Stimulated activated CD4-positive, alpha-beta T cell treated with anti-CD3 and anti-CD28 coated beads, Interleukin-1b, Interleukin-23, amount 100 ng/mL, for 4 hours (primary cell): ENCODE results near the gene EHBP1.

ENCODE experiments used
- DNase-seq, 2 donors: peaks; one replicate each; pipeline ENCODE4 v3.0.0-alpha.2; 2020; ENCODE audit warnings: low read depth in 2 of 2

EHBP1 gene

DNA sequence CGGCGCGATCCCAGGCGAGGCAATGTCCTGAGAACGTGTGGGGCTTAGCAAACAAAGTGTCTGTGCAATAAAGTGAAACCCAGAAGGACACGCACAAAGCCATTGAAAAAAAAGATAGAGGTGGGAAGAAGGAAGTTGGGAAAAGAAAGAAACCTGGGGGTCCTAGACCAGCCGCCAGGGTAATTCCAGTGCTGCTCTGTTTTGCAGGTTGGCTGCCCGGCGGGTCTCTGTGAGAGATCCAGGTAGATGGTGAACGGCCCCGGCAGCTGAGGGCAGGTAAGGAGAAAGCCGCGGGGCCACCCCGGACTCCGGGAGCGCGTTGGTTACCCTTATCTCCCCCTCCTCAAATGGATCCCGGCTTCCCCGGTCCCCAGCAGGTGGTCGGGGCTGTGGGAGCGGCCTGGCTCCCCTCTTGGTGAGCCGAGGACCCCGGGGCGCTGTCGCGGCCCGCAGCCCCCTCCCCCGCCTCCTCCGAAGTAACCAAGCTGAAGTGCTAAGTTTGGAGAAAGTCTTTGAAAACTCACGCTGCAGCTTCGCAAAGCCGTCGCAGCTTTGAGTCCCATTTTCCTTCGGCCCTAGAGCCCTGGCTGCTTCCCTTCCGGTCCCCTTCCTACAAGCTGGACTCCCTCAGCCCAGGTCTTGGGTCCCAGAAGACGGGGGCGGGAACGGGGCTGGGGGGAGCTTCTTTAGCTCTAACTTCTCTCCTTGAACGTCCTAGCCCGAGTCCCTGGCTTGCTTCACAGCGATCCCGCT lies 345.7 kb downstream of the EHBP1 start:
- DNase-seq = no peak

DNA sequence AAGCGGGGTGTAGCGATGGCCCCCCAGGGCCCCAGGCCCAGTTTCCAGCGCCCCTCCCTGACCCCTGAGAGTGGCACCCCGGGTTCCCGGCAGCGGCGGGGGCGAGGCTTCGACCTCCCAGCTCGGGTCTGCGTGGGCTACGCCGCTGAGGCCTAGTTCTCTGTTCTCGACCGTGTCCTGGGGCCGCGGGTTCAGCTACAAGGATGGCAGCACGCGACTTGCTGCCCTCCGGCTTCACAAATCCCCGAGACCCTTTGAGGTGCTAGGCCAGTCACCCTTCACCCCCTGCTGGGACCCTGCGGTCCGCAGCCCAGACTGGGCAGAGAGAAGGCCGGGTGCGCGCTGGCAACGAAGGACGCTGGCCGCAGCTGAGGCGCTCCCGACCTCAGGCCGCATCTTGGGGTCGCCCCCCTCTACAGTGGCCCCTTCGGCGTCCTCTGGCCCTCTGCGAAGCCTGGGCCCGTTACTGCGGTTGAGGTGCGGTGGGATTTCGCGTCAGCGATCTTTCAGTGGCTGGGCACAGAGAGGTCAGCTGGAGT lies 346.4 kb downstream of the EHBP1 start:
- no peak for DNase-seq

DNA sequence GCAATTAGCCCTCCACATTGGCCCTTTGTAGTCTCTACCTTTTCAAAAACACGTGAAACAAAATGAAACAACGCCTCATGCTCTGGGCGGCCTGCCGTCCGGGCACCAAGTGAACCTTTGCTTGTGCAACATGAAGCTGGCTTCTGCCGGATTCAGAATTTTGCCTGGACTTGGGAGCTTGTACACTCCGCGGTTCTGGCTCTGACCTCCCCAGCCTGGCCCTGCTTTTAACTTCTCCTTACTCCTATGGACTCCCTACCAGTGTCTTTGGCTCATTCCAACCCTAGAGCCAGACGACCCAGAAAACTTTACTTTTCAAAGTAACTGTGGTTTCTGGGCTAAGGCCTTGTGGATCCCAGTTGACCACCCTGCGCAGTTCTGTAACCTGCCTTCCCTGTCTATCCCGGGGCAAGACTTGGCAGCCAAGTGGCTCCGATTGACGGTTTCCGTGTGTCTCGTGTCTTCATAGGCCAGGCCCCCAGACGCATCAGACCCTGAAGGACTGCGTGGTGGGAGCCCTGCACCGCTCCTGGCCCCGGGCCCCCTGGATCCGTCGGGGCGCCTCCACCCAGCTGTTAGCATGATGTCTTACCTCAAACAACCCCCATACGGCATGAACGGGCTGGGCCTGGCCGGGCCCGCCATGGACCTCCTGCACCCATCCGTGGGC lies 347.0 kb downstream of the EHBP1 start:
- DNase-seq = no peak

DNA sequence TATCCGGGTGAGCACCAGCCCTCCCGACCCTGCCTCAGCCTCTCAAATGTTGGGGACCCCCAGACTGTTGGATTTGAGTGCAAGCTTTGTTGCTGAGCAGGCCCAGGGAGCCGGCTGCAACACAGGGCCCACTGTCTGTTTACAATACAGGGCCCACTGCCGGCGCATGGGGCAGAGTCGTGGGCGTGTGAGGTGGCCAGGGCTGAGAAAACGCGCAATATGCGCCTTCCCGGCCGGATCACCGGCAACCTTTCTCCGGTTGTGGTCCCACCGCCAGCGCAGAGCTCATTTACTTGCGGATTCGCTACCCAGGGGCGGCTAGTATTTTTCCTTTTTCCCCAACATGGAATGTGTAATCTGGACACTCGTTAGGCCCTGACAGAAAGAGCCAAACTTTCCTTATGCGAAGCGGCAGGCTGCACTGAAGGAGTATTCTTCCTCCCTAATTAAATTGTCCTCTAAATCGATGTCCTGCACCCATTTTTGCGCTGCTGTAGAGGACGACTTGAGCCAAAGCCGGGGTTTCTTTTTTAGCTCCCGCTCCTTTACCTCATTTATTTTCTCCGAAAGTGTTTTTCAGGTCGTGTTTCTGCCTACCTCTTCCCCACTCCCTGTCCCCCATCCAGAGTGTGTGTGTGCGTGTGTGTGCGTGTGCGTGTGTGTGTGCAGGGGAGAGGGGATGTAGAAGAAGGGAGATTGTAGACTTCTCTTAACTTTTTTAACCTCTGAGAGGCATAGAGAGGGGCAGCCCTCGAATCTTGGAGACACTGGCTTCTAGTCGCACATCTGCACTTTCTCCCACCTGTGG lies 347.8 kb downstream of the EHBP1 start:
- no peak for DNase-seq

DNA sequence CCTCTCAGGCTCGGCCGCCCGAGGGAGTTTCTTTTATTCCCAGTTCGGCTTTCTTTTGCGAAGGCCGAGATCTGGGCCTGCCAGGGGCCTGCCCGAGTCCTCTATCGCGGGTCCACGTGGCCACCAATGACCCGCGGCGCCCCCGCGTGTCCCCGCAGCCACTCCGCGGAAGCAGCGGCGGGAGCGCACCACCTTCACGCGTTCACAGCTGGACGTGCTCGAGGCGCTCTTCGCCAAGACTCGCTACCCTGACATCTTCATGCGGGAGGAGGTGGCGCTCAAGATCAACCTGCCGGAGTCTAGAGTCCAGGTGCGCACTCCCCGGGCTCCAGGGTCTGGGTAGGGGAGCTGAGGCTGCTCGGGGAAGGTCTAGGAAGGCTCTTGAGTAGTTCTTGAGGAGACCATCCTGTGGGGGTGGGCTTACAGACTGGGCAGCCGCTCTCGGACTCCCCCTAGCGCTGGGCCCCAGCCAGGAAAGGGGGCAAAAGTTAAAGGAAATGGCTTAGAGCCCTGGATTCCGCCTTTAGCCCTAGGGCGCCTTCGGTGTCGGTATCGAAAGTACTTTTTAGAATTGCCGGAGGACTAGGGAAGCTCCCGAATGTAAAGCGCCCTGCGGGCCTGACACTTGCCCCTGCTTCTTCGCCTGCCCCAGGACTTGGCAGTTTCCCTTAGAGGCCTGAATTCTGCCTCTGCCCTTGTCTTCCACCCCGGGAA lies 348.5 kb downstream of the EHBP1 start:
- no peak for DNase-seq

DNA sequence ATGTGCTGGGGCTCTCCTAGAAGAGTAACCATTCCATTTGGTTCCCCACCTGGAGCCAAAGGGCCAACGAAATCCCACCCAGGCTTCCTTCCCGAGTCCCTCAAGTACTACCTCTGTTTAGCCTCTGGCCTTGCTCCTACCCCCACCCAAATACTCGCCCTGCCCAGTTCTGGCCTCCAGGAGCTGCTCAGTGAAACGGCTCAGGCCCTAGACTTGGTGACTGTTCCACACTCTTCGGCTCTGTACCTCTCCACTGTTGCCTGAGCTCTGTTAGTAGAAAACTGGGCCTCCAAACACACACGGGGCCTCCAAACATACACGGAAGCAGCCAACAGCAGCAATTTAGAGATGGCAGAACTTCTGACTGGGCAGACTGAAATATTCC lies 349.3 kb downstream of the EHBP1 start:
- DNase-seq = no peak

DNA sequence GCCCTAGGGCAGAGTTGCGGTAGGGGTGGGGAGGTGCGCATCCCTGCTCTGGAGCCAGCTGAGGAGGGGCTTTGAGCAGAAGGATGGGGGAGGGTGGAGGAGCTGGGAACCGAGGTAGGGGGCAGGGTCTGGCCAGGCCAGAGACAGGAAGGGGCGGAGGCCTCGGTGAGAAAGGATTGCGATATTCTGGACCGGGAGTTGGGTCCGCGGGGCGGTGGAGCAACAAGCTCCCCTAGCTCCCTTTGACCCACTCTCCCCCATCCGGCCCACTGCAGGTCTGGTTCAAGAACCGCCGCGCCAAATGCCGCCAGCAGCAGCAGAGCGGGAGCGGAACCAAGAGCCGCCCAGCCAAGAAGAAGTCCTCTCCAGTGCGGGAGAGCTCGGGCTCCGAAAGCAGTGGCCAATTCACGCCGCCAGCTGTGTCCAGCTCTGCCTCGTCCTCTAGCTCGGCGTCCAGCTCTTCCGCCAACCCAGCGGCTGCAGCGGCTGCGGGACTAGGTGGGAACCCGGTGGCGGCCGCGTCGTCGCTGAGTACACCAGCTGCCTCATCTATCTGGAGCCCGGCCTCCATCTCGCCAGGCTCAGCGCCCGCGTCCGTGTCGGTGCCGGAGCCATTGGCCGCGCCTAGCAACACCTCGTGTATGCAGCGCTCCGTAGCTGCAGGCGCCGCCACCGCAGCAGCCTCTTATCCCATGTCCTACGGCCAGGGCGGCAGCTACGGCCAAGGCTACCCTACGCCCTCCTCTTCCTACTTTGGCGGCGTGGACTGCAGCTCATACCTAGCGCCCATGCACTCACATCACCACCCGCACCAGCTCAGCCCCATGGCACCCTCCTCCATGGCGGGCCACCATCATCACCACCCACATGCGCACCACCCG lies 350.0 kb downstream of the EHBP1 start:
- no peak for DNase-seq

DNA sequence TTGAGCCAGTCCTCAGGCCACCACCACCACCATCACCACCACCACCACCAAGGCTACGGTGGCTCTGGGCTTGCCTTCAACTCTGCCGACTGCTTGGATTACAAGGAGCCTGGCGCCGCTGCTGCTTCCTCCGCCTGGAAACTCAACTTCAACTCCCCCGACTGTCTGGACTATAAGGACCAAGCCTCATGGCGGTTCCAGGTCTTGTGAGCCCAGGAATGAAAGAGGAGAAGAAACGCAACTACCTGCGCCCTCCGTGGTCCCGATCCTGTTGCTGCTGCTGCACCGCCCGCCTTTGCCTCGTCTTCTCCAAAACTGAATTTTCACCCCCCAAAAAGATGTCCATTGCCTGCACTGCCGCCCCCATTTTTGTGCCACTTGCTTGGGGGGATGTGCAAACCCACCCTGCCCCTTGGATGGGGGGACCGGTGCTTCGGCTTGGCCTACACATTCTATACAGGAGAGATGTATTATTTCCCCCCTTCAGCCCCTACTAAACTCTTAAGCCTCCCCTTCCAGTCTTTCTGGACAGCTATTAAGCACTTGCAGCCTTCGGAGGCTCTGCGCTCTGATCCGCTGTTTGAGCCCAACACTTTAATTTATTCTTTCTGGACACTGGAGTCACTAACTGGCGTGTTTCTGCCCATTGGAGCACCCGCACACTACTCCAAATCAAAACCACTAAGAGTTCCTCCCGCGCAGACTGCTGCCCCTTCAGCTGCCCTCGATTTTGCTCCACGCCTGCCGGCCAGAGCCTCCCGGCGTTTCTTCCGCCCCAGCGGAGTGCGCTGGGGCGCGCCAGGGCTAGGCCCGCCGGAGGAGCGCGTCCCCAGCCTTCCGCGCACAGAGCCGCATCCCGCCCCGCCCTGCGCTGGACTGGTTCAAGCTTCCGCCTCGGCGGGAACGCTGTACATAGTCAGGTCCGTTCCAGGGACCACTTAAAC lies 350.9 kb downstream of the EHBP1 start:
- DNase-seq = no peak

DNA sequence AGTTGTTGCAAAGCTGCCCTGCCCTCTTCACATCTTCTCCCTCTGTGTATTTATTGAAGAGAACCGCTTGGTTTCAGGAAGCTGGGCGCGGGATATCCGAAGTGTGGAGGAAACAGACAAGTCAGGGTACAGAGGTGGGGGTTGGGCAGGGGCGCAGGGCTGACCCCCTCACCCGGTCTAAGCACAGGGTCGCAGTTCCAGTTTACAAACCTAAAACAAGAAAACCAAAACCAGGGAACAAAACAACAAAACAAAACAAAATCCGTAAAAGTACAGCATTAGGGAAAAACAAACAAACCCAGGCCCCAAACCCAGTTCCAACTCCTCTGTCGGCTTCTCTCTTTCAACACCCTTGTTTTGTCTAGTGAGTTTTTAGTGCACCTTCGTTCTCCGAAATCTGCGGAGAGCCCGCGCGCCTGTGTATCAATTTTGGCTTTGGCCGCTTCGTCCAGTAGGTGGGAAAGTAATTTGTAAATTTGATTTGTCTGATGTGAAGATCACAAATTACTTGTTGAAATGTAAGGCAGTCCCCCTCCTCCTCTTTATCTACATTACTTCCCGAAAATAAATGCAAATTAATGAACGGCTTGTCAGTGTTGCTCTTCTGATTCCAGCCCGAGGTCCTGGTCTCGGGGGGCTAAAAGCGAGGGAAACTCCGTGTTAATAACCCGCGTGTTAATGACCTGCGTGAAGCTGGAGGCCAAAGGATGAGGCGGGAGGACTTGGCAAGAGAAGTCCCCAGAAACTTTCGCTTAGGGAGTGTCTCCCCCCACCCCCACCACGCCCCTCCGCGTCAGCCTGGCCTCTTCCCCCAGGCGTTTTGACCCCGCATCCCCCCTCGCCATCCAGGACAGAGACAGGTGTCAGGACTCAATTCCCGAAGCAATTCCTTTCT lies 352.0 kb downstream of the EHBP1 start:
- DNase-seq = no peak

DNA sequence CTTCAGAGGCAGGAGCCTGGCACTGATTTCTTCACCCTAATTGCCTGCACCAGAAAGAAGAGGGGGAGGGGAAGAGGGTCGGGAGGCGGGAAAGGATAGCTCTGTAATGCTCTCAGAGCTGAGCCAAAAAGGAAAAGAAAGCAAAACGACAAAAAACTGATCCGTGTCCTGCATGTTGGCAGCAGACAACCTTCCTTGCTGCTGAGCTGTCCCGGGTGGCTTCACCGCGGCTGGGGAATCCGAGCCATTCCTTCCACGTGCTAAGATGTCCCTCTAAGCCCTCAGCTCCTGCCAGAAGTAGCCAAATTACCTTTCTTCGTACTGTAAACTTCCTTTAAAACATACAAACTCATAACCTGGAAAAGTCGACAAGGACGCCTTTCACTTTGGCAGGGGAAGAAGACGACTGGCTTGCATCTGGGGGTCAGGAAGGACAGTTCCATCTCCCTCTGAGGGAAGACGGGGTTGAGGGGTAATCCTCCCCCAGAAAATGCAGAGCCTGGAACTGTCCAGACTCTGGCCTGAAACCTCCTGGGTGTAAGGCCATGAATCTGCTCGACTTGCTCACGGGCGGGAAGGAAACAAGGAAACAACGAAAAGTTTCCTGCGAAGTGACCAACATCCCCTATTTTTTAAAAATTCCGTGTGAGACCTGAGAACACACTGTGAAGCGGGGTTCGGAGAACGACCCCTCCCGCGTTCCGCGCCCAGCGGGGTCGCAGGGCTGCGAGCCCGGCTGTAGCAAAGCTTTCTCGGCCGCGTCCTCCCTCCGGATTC lies 352.8 kb downstream of the EHBP1 start:
- no peak for DNase-seq

DNA sequence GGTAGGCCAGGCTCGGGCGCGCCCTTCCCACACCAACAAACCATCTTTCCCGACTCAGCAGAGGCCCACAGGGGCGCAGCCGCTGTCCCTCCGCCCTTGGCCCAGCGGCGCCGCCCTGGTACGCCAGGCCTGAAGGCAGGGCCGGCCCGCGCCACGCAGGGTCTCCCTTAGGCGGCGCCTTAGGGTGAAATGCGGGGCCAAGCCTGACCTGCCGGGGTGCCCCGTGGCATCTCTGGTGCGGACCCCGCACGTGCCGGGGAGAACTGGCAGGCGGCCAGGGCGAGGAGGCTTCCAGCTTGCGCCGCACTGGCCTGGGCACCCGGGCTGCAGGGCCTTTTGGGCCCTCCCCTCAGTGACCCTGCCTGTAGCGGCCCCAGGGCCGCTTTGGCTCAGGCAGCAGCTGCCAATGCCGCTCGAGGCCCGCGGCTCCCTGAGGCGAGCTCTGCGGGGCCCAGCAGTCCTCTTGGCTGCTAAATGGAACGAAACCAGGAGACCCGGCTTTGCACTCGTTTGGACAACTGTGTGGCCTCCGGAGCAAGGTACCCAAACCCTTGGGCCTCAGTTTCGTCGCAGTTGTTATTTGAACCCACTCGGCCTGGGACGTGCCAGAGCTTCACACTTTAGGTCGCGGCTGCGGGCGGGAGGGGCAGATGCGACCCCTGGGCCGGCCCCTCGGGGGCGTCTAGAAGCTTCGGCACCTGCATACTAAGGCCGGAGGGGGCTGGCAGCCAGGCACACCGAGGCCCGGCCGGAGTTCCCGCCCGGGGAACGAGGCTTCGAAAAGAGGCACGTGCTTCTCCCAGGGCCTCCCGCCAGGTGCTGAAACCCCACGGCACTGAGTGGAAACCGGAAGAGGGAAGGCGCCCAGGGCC lies 353.6 kb downstream of the EHBP1 start:
- DNase-seq = no peak

DNA sequence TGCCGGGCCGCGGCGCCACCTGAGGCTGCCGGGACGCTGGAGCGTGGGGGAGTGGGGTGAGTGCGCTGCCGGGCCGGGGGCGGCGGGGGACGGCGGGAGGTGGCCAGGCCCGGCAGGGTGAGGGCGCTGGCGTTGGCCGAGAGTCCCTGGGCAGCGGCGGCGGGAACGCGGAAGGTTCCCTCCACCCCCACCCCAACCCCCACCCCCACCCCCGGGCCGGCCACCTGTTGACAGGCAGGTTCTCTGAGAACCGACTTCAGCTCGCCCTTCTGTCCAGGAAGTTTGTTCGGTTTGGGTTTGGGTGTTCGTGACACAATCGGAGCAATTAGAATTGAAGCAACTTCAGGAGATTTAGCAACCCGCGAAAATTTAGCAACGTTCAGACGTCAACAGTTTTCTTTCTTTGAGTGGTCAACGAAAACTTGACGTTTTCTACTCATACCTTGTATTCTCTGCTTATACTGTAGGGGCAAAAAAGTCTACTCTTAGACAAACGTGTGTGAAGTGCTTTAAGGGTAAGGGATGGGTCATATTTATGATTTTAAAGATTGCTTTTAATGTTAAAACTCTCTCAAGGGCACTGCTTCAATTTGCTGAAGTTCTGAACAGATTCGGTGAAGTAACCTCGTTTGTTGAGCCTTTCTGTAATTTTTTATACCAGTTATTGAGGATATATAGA lies 354.4 kb downstream of the EHBP1 start:
- DNase-seq = no peak

DNA sequence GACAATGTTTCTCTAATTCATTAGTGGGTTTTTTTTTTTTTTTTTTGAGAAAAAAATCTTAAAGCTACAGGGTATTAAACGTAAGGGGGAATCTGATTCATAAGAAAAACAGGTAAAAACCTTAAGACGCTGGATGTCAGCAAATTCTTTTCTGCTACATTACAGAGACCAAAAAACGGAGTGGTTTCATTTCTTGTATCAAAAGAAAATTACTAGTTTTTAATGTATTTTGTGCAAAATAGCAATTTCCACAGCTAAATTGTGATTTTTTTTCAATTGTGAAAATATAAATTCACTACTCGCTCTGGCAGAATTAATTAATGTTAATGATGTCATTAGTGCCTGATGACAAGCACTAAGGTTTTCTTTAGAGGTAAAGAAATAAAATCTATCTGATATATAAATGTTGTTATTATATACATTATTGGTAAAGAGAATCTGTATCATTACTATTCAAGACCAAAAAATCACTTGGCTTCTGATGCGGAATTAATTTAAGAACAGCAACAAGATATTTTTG lies 355.0 kb downstream of the EHBP1 start:
- DNase-seq = no peak

DNA sequence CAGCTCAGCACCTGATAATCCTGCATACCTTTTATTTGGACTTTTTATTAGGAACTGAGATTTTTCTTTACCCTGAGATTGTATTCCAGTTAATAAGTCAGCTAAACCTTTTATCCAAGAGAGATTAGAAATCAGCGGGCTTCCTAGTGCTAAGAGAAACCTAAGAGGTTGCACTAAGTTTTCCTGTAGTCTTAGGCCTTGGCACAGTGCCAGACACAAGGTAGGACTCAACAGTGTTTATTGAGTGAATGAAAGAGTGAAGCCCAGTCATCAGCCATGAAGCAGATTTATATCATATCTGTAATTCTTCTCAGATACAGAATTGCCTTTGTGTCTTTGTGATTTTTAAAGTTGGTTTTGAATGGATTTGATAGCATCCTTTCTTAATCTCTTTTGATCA lies 358.7 kb downstream of the EHBP1 start:
- no peak for DNase-seq

DNA sequence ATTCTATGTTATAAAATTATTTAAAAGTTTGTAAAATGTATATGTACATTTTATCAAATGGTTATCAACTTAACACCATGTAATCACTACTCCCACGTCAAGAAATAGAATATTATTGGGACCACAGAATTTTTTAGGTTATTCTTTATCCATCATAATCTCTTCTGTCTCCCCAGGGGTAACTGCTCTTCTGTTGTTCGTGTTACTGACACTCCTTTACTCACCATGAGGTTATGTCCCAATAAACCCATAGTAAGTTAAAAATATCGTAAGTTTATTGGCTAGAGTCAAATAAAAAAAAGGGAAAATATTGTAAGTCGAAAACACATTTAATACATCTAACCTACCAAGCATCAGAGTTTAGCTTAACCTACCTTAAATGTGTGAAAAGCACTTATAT lies 359.1 kb downstream of the EHBP1 start:
- no peak for DNase-seq

DNA sequence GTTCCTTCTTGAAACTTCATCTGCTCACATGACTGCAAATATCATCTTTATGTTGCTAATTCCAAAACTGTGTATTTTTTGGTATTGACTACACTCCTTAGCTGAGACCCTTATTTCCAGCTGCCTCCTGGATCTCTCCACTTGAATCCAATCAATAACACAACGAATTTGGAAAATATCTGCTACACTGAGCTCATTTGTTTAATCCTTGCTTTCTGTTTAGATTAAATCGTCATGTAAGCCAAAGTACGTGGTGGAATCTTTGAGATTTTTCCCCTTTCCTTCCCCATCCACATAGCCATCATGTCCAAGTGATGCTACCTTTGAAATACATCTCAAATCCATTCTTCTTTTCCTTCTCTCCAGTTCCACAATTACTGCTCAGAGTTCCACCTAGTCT lies 360.8 kb downstream of the EHBP1 start:
- DNase-seq = no peak
